Endothelial cell (in vitro differentiated cells): Measurements from ENCODE around the gene STC2. TPM values are rescaled to one million over a fixed set of nuclear protein-coding genes. Genes with fewer than 3 reads are reported as not detected.

Experiments used
- DNase-seq: peaks from one replicate; pipeline ENCODE4 v3.0.0; 2021; ENCODE audit warnings: low spot score
- H3K27ac Mint-ChIP-seq: one replicate; pipeline ENCODE4 v1.8.0; 2021; ENCODE audit warnings: mixed read lengths, inconsistent platforms; ENCODE audit not compliant: unreplicated experiment
- H3K27me3 Mint-ChIP-seq: one replicate; pipeline ENCODE4 v1.8.0; 2021; ENCODE audit warnings: mild to moderate bottlenecking, moderate library complexity, mixed read lengths, inconsistent platforms; ENCODE audit not compliant: unreplicated experiment
- H3K36me3 Mint-ChIP-seq: one replicate; pipeline ENCODE4 v1.8.0; 2021; ENCODE audit warnings: mild to moderate bottlenecking, low read depth, mixed read lengths, inconsistent platforms; ENCODE audit not compliant: unreplicated experiment
- H3K4me1 Mint-ChIP-seq: one replicate; pipeline ENCODE4 v1.8.0; 2021; ENCODE audit warnings: mild to moderate bottlenecking, mixed read lengths, inconsistent platforms; ENCODE audit not compliant: unreplicated experiment
- H3K4me3 Mint-ChIP-seq: one replicate; pipeline ENCODE4 v1.8.0; 2021; ENCODE audit warnings: mild to moderate bottlenecking, mixed read lengths, inconsistent platforms; ENCODE audit not compliant: unreplicated experiment
- H3K9me3 Mint-ChIP-seq: one replicate; pipeline ENCODE4 v1.8.0; 2021; ENCODE audit warnings: mixed read lengths, inconsistent platforms; ENCODE audit not compliant: unreplicated experiment
- CTCF ChIP-seq: fragments of 200-600 bp; sonication (generic); IDR thresholded peaks from one replicate; pipeline ENCODE4 v1.5.0; 2021; ENCODE audit warnings: antibody characterized with exemption; ENCODE audit not compliant: unreplicated experiment
- total RNA-seq: library from RNA; stranded (reverse); fragmentation: NEBNext Ultra II Directional; extraction: Animal tissue kit (Norgen Biotek cat#: 25700); gene quantifications from one replicate; pipeline ENCODE4 v1.2.1, GENCODE V29; 2021; ENCODE audit not compliant: unreplicated experiment

The STC2 gene
- total RNA-seq, 1 donor from 2014 or later = 3.6 TPM

GRCh38 chr5:173314166-173314952 is 13.9 kb downstream of the STC2 start:
- H3K4me3 Mint-ChIP-seq = no peak overlapping the region
- no peak for DNase-seq
- no peaks in the 10 kb centered on the region for H3K4me1 Mint-ChIP-seq
- peaks cover 6% of the 10 kb centered on the region for H3K36me3 Mint-ChIP-seq
- H3K27ac Mint-ChIP-seq = no peak overlapping the region
- H3K27me3 Mint-ChIP-seq = peaks cover 9% of the 10 kb centered on the region
- no peak for TF ChIP-seq CTCF
- no peaks in the 10 kb centered on the region for H3K9me3 Mint-ChIP-seq

- DNase-seq = no peak
- no peaks in the 10 kb centered on the region for H3K9me3 Mint-ChIP-seq
- no peaks in the 10 kb centered on the region for H3K4me1 Mint-ChIP-seq
- no peak for TF ChIP-seq CTCF
- peaks cover 9% of the 10 kb centered on the region for H3K27me3 Mint-ChIP-seq
- no peak overlapping the region for H3K27ac Mint-ChIP-seq
- H3K36me3 Mint-ChIP-seq = peaks cover 6% of the 10 kb centered on the region
- no peak overlapping the region for H3K4me3 Mint-ChIP-seq
Observed at GRCh38 chr5:173313351-173313801, 14.8 kb downstream of the STC2 start.

GRCh38 chr5:173312821-173313220 is 15.4 kb downstream of the STC2 start:
- DNase-seq = no peak
- no peaks in the 10 kb centered on the region for H3K4me1 Mint-ChIP-seq
- no peak for TF ChIP-seq CTCF
- H3K9me3 Mint-ChIP-seq = no peaks in the 10 kb centered on the region
- no peak overlapping the region for H3K27ac Mint-ChIP-seq
- no peak overlapping the region for H3K4me3 Mint-ChIP-seq
- H3K27me3 Mint-ChIP-seq = peaks cover 9% of the 10 kb centered on the region
- H3K36me3 Mint-ChIP-seq = peaks cover 6% of the 10 kb centered on the region

- H3K27me3 Mint-ChIP-seq = peaks cover 8% of the 10 kb centered on the region
- H3K36me3 Mint-ChIP-seq = peaks cover 6% of the 10 kb centered on the region
- no peak for TF ChIP-seq CTCF
- H3K27ac Mint-ChIP-seq = no peak overlapping the region
- H3K4me3 Mint-ChIP-seq = no peak overlapping the region
- H3K9me3 Mint-ChIP-seq = no peaks in the 10 kb centered on the region
- H3K4me1 Mint-ChIP-seq = no peaks in the 10 kb centered on the region
- no peak for DNase-seq
Observed at GRCh38 chr5:173311818-173312585, 16.2 kb downstream of the STC2 start.
